Fibroblast of the aortic adventitia (primary cell): ENCODE results near the gene NFAM1. TPM values are rescaled to one million over a fixed set of nuclear protein-coding genes. Genes with fewer than 3 reads are reported as not detected.

Experiments
- DNase-seq: peaks from one replicate; pipeline ENCODE4 v3.0.0-alpha.2; 2010; ENCODE audit warnings: low read depth
- H3K4me3 ChIP-seq: 2 replicates; pipeline ENCODE4 v1.5.1; 2011; ENCODE audit warnings: low read depth, mild to moderate bottlenecking, control low read depth, low read length, moderate library complexity
- CTCF ChIP-seq: IDR thresholded peaks from 2 replicates; pipeline ENCODE4 v1.5.1; 2011; ENCODE audit warnings: mild to moderate bottlenecking, low read length, control low read depth, inconsistent platforms; ENCODE audit not compliant: insufficient read depth
- total RNA-seq: library from RNA; depleted of rRNA; stranded (reverse); fragments of >200 nt; gene quantifications from 2 replicates; pipeline ENCODE4 v1.2.3, GENCODE V29; 2012; ENCODE audit warnings: low replicate concordance

The NFAM1 gene
- total RNA-seq, 1 donor = not detected

GRCh38 chr22:42440728-42441127 is 8.5 kb upstream of the NFAM1 start:
- no peak overlapping the region for H3K4me3 ChIP-seq
- no peak for DNase-seq
- TF ChIP-seq CTCF = no peak

DNA sequence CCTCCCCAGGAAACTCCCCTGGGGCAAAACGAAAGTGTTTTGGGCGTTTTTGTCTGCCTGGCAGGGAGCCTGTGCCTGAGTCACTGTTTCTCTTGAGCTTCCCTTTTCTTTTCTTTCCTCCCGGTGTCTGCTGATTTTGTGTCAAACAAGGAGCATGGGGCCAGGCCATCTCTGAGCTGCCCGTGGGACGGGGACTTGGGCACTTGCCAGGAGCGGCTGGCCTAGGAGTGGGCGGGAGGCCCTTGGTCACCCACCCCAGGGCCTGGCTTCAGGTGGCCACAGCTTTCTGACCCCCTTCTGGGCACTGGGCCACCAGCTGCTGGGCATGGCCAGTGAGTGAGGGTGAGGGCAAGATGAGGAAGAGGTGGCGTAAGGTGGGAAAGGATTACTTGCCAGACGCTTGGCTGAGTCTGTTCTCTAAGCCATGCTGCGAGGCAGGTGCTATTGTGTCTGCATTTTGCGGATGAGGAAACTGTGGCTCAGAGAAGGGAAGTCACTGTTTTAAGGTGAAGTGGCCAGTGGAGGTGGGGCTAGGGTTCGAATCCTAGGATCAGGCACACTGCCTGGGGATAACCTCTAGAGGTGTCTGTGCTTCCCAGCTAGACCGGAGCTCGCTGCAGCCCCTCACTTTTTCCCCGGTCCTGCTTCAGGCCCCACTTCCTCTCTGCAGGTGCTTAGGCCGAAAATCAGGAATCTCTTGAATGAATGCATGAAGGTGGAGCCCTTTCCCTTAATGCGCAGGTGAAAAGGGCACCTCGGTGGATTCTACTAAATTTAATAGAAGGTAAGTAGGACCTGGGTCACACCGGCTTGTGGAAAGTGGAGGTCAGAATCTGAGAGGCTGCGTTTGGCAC is 7.8 kb upstream of the NFAM1 start:
- no peak for TF ChIP-seq CTCF
- H3K4me3 ChIP-seq = peak overlapping the region; percentile 34
- peak; percentile 45 for DNase-seq

DNA sequence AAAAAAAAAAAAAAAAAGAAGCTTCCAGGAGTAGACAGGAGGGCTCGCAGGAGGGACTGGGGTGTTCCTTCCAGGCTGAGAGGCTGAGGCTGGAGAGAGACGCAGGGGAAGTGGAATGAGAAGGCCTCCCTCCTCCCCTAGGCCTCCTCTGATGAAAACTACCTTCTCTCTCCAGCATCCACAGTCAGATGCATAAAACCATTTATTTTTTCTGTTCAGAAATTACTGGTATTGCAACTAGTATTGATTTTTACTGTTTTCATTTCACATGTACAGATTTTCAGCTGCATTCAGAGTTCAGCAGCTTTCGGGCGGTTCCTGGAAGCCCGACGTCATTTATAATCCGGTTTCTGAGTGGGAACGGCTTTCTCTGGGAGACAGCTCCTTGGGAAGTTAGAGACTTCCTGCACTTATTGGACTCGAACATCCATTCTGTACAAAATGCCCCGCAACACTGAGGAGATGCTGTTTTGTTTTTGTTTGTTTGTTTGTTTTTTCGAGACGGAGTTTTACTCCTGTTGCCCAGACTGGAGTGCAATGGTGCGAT is 6.9 kb upstream of the NFAM1 start:
- TF ChIP-seq CTCF = no peak

DNA sequence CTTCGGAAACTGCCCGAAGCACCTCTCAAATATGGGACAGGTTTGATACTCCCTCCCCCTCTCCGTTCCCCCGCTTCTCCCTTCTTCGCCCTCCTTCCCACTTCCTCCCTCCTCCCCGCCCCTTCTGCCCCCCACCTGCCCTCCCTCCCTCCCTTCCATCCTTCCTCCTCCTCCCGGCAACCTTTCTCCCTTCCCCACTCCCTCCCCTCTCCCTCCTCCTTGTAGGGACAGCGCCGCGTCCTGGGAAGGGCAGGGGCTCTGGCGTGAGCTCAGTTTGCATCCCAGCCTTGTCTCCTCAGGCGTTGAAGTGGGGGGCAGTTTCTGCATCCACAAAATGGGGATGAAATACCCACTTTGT is 6.1 kb upstream of the NFAM1 start:
- no peak for TF ChIP-seq CTCF
- no peak overlapping the region for H3K4me3 ChIP-seq
- DNase-seq = no peak

More for the DNA sequence above, 6.9 kb upstream of the NFAM1 start:
- DNase-seq = peak; percentile 9
- no peak overlapping the region for H3K4me3 ChIP-seq

DNA sequence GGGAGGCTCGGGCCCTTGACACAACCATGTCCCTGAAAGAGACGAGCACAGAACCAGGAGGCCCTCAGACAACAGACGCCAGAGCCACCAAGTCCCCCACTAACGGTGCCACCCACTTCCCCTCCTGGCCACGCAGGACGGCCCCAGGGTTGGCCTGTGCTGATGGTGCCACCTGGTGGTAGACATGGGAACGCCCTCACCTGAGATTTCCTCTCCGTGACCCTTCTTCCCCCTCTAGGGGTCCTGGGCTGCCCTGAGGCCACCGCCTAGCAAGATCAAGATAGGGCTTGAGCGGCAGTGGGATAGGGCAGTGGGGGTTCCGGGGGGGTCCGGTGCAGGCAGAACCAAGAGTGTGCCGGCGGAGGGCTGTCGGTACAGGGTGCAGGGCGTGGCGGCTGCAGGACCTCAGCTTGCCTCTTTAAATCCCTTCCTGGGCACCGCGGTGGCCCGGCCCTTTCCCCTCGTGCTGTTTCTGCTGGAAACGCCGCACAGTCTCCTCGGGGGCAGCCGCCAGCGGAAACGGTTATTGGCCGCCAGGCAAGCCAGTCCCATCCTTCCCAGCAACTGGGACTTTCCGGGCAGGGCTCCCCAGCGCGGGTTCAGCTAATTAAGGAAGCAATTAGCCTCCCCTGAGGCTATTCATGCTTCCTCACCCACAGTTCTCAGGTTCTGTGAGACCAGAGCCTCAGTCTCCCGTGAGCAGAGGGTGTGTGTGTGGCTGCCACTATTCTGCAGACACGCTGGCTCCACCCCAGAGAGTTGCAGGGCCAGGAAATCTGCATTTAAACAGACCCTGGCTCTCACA is 5.5 kb upstream of the NFAM1 start:
- DNase-seq = peak; percentile 47

DNA sequence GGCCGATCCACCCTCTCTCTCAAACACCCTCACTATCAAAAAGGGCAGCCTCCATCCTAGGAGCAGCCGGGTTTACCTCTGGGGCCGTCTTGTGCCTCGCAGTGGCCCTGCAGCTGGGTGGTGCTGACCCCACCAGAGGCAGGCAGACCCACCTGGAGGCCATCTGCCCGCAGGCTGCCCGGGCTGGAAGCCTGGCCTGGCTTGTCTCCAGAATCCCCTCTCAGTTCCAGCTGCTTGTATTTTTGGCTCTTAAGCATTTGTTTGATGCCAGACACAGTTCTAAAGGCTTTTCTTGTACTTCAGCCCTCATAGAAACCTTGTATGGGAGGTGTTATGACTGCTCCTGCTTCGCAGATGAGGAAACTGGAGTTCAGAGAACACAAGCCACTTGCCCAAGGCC is 4.2 kb upstream of the NFAM1 start:
- no peak overlapping the region for H3K4me3 ChIP-seq
- TF ChIP-seq CTCF = no peak
- DNase-seq = no peak

More for the DNA sequence above, 5.5 kb upstream of the NFAM1 start:
- H3K4me3 ChIP-seq = peak overlapping the region; percentile 62
- peak; percentile 96 for TF ChIP-seq CTCF
